Left lung (tissue), 10 donors: Measurements from ENCODE around the gene SLC7A9. TPM values are rescaled to one million over a fixed set of nuclear protein-coding genes. Genes with fewer than 3 reads are reported as not detected.

ENCODE experiments used
- ATAC-seq: fragments of 200-7000 bp; cut with Tn5 transposase; one replicate; pipeline ENCODE4 v1.9.1; 2020; ENCODE audit warnings: moderate library complexity
- DNase-seq, 4 donors: peaks; one replicate each; pipeline ENCODE4 v3.0.0-alpha.2; 2013 to 2020
- H3K27ac ChIP-seq, 2 donors: fragments of 200-600 bp; sonication (generic) in 1 of 2; one replicate each; pipeline versions ENCODE4 v1.5.0 to v1.8.0; 2020 to 2021
- H3K27me3 ChIP-seq, 2 donors: fragments of 200-600 bp; sonication (generic) in 1 of 2; one replicate each; pipeline versions ENCODE4 v1.5.0 to v1.8.0; 2020 to 2021
- H3K36me3 ChIP-seq, 2 donors: fragments of 200-600 bp; sonication (generic) in 1 of 2; one replicate each; pipeline versions ENCODE4 v1.5.0 to v1.8.0; 2020 to 2021
- H3K4me1 ChIP-seq, 2 donors: fragments of 200-600 bp; one replicate each; pipeline ENCODE4 v1.8.0; 2021
- H3K4me3 ChIP-seq, 2 donors: fragments of 200-600 bp; sonication (generic) in 1 of 2; one replicate each; pipeline versions ENCODE4 v1.5.0 to v1.8.0; 2020 to 2021; ENCODE audit warnings: mild to moderate bottlenecking in 1 of 2
- H3K9me3 ChIP-seq, 2 donors: fragments of 200-600 bp; sonication (generic) in 1 of 2; one replicate each; pipeline versions ENCODE4 v1.5.0 to v1.8.0; 2020 to 2021
- intact Hi-C, 2 donors: fragments of 100-400 bp; cut with DNase I; formaldehyde crosslinking; loops; one replicate each; pipeline versions ENCODE4 v1.11.2 to v1.14.2; 2022
- polyA plus RNA-seq, 6 donors: library from polyadenylated mRNA; unstranded; fragments of 120-200 nt; gene quantifications; one replicate each; pipeline ENCODE4 v1.2.1, GENCODE V29; 2013; ENCODE audit not compliant: insufficient read length in 6 of 6
- total RNA-seq, 2 donors: library from RNA; stranded (reverse); fragmentation: NEBNext Ultra II Directional; extraction: Animal tissue kit (Norgen Biotek cat#: 25700); gene quantifications; one replicate each; pipeline ENCODE4 v1.2.1, GENCODE V29; 2021
- TF ChIP-seq, protein P1 (sequence below), 2 donors: fragments of 200-600 bp; sonication (generic) in 1 of 2; IDR thresholded peaks; one replicate each; pipeline versions ENCODE4 v1.5.0 to v1.8.0; 2021; ENCODE audit warnings: antibody characterized with exemption in 2 of 2
- donor health status: DM: no; HTN: yes; CAD: no.
- donor health status: DM: no; HTN: no; CAD: no.

Gene SLC7A9
- total and polyA plus RNA-seq, 8 donors = 0.35 to 1.4 (median 0.99) TPM; not detected in 1

DNA sequence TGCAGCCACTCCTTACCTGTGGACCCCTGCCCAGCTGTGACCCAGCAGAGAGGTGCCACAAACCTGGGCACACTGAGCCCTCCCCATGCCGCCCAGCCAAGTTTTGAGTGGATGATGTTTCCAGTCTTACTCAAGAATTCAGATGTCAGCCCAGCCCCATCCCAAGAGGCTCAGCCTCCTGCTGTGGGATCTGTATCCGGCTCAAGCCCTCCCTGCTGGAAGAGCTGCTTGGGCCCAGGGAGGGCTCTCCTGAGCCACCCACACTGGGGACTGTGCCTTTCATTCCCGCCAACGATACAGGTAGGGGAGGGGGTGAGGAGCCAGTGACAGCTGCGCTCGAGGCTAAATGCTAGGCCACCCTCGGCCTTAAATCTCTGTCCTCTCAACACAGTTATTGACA, 5.9 kb upstream of the SLC7A9 start:
- no peak overlapping the region for H3K27ac ChIP-seq
- no peaks in the 10 kb centered on the region for H3K4me1 ChIP-seq
- no peak overlapping the region for H3K4me3 ChIP-seq
- no peak for ATAC-seq
- DNase-seq = no peak
- TF ChIP-seq, protein P1, sequence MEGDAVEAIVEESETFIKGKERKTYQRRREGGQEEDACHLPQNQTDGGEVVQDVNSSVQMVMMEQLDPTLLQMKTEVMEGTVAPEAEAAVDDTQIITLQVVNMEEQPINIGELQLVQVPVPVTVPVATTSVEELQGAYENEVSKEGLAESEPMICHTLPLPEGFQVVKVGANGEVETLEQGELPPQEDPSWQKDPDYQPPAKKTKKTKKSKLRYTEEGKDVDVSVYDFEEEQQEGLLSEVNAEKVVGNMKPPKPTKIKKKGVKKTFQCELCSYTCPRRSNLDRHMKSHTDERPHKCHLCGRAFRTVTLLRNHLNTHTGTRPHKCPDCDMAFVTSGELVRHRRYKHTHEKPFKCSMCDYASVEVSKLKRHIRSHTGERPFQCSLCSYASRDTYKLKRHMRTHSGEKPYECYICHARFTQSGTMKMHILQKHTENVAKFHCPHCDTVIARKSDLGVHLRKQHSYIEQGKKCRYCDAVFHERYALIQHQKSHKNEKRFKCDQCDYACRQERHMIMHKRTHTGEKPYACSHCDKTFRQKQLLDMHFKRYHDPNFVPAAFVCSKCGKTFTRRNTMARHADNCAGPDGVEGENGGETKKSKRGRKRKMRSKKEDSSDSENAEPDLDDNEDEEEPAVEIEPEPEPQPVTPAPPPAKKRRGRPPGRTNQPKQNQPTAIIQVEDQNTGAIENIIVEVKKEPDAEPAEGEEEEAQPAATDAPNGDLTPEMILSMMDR (IDR thresholded peaks at IDR 0.05) = no peak
- intact Hi-C loops = no loop called here
- H3K9me3 ChIP-seq = no peaks in the 10 kb centered on the region
- H3K27me3 ChIP-seq = no peaks in the 10 kb centered on the region
- peaks cover 0 to 25% of the 10 kb centered on the region in 2 donors for H3K36me3 ChIP-seq

DNA sequence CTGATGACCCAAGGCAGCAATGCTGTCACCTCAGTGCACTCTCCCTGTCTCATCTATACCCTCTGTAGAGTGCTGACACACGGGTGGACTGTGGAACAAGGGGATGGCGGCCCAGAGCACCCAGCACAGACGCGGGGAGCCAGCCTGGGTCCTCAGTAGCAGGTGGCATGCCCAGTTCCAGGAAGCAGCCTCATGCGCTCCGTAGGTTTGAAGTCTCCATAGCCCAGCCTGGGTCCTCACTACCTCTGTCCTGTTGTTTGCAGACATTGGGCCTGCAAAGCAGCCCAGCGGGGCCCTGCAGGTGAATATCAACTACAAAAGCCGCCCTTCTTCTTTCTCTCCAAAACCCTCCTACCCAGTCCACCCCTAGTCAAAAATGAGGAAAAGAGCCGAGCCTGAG, 5.0 kb upstream of the SLC7A9 start:
- DNase-seq (no peak), ATAC-seq (no peak)
- TF ChIP-seq, protein P1 (IDR thresholded peaks at IDR 0.05) = no peak
- Histone ChIP-seq H3K36me3 (peaks cover 0 to 17% of the 10 kb centered on the region in 2 donors), H3K4me1 (no peaks in the 10 kb centered on the region), H3K9me3 (no peaks in the 10 kb centered on the region), H3K27me3 (no peaks in the 10 kb centered on the region), H3K27ac (no peak overlapping the region), H3K4me3 (no peak overlapping the region)
- intact Hi-C loops = no loop called here

DNA sequence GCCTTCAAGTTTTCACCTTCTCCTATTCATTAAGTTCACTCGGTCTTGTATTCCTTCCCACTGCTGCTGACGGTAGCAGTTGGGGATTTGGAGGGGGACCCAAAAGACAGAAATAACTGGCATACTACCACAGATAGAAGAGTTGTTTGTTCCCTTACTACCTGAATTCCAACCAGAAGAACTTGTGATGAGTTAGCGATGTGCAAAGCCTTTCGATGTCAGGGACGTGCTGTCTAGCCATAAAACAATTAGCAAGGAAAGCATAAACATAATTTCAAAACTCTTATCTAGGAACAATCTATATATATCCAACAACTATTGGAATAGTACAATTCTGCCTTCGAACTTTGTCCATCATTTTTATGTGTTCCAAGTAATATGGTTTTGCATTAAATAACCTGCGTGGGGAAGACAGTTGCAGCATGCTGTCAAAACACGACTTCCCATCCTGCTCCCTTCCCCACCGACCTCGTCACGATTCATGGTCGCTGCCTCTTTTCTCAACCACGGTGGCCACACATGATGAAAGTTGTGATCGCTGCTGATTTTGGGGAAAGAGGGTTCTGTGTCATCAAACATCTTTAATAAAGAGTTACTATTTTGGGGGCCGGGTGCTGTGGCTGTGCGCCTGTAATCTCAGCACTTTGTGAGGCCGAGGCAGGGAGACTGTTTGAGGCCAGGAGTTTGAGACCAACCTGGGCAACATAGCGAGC, 3.8 kb upstream of the SLC7A9 start:
- no peaks in the 10 kb centered on the region for H3K27me3 ChIP-seq
- ATAC-seq = no peak

DNA sequence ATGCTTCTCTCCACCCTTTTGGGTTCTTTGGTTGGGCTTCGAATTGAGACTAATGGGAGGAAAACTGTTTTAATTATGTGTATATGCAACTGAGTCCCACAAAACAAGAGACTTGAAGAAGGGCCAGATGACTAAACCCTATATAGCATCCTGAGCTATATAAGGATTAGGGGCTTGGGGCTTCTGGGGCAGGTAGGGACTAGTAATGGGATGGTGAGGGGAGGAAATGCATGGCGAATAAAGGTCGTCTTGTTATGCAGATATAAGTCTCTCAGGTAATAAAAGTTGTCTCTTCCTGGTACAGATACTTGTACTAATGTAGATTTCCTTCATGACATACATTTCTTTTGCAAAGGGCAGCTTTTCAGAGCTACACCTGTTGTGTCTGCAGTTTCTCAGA, 2.8 kb upstream of the SLC7A9 start:
- Histone ChIP-seq H3K4me3 (no peak overlapping the region), H3K27me3 (no peaks in the 10 kb centered on the region), H3K9me3 (no peaks in the 10 kb centered on the region), H3K4me1 (no peaks in the 10 kb centered on the region), H3K36me3 (no peaks in the 10 kb centered on the region), H3K27ac (no peak overlapping the region)
- intact Hi-C loops = no loop called here
- DNase-seq (no peak), ATAC-seq (no peak)
- TF ChIP-seq, protein P1 (IDR thresholded peaks at IDR 0.05) = no peak

More for the DNA sequence above, 3.8 kb upstream of the SLC7A9 start:
- no peak for DNase-seq
- intact Hi-C loops = no loop called here
- H3K27ac ChIP-seq = no peak overlapping the region
- H3K4me3 ChIP-seq = no peak overlapping the region
- no peaks in the 10 kb centered on the region for H3K9me3 ChIP-seq
- no peaks in the 10 kb centered on the region for H3K4me1 ChIP-seq
- TF ChIP-seq, protein P1 (IDR thresholded peaks at IDR 0.05) = no peak
- H3K36me3 ChIP-seq = peaks cover 0 to 7% of the 10 kb centered on the region in 2 donors

DNA sequence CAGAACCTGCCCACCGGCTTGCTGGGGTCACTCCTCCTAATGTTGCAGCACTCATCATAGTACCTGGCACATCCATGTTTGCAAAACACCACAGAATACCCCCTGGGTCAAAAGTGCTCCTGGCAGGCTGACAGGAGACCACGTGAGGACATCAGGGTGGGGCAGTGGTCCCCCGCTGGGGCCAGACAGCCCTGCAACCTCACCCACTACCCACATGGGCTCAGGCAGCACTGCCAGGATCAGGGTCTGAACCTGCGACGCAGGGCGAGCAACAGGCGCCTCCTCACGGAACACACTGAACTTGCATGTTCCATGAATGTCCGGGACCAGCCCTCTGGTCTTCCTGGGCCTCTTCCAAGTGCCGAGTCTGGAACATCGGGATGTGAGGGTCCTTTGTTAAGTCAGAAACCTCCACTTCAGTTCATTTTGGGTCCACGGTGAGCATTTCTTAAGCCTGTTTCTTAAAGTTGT, 1.4 kb upstream of the SLC7A9 start:
- DNase-seq (no peak), ATAC-seq (no peak)
- H3K36me3 ChIP-seq = no peaks in the 10 kb centered on the region
- H3K4me1 ChIP-seq = no peaks in the 10 kb centered on the region
- H3K27ac ChIP-seq = no peak overlapping the region
- H3K4me3 ChIP-seq = no peak overlapping the region
- H3K27me3 ChIP-seq = no peaks in the 10 kb centered on the region
- intact Hi-C loops = no loop called here
- H3K9me3 ChIP-seq = no peaks in the 10 kb centered on the region
- TF ChIP-seq, protein P1 (IDR thresholded peaks at IDR 0.05) = no peak
